ENCODE measurements around the gene PKMYT1.

The PKMYT1 gene

GRCh38 chr16:2980227-2981176 lies at the start of gene PKMYT1:
TSS of gene PKMYT1 (minus strand) at chr16:2980446. CDS start at chr16:2979657, 789 bp downstream.
- peak; percentile 87 for DNase-seq

GRCh38 chr16:3029491-3030221 lies 49.4 kb upstream of the PKMYT1 start:
- DNase-seq, result peak; percentile 45

GRCh38 chr16:3028716-3029319 lies 48.6 kb upstream of the PKMYT1 start:
- no peak for DNase-seq

GRCh38 chr16:3027983-3028715 lies 47.9 kb upstream of the PKMYT1 start:
- peak; percentile 56 for DNase-seq

- no peak for DNase-seq
Observed at GRCh38 chr16:3027489-3027795, 47.2 kb upstream of the PKMYT1 start.

GRCh38 chr16:3026609-3027488 lies 46.6 kb upstream of the PKMYT1 start:
- DNase-seq, result no peak

- no peak for DNase-seq
Observed at GRCh38 chr16:3026003-3026378, 45.7 kb upstream of the PKMYT1 start.

- no peak for DNase-seq
Observed at GRCh38 chr16:3025032-3026002, 45.1 kb upstream of the PKMYT1 start.

GRCh38 chr16:3023669-3024478 lies 43.6 kb upstream of the PKMYT1 start, which contains the start of the genes HCFC1R1 and THOC6:
TSS of gene HCFC1R1 (minus strand) at chr16:3023942. CDS start at chr16:3023941, 1 bp downstream.
TSS of gene THOC6 (plus strand) at chr16:3024035. CDS start at chr16:3024327, 292 bp downstream.
- peak; percentile 97 for DNase-seq

- peak; percentile 91 for DNase-seq
Observed at GRCh38 chr16:3023415-3023668, 43.1 kb upstream of the PKMYT1 start.

- peak; percentile 61 for DNase-seq
Observed at GRCh38 chr16:3022684-3023414, 42.6 kb upstream of the PKMYT1 start.

- DNase-seq, result peak; percentile 97
Observed at GRCh38 chr16:3022208-3022683, 42.0 kb upstream of the PKMYT1 start.

- peak; percentile 98 for DNase-seq
Observed at GRCh38 chr16:3021449-3022207, 41.4 kb upstream of the PKMYT1 start.

- peak; percentile 94 for DNase-seq
Observed at GRCh38 chr16:3020604-3021448, 40.6 kb upstream of the PKMYT1 start.

GRCh38 chr16:3020247-3020603 lies 40.0 kb upstream of the PKMYT1 start, which contains the start of gene TNFRSF12A:
TSS of gene TNFRSF12A (plus strand) at chr16:3020368. CDS start at chr16:3020398, 30 bp downstream.
- peak; percentile 85 for DNase-seq

- no peak for DNase-seq
Observed at GRCh38 chr16:3019594-3020246, 39.5 kb upstream of the PKMYT1 start.

Data from EL (cell line).